SU-DHL-6 (cell line): ENCODE measurements around the gene SLC47A2.

ENCODE experiments used
- H2AFZ ChIP-seq: fragments of 200-600 bp; sonication (generic); 2 replicates; pipeline ENCODE4 v1.6.1; 2014; ENCODE audit warnings: low read depth, mild to moderate bottlenecking, moderate library complexity, mixed read lengths, antibody characterized with exemption, low read length; ENCODE audit not compliant: severe bottlenecking
- H3F3A ChIP-seq: fragments of 200-600 bp; shearing (Covaris generic); 2 replicates; pipeline ENCODE4 v1.6.0; 2016; ENCODE audit warnings: antibody characterized with exemption, mild to moderate bottlenecking; ENCODE audit not compliant: insufficient read depth
- H3K27ac ChIP-seq: fragments of 200-600 bp; sonication (generic); 2 replicates; pipeline ENCODE4 v1.5.1; 2016; ENCODE audit warnings: low read depth, mild to moderate bottlenecking, low read length, moderate library complexity, mixed read lengths
- H3K27me3 ChIP-seq: fragments of 200-600 bp; sonication (generic), shearing (Covaris generic); 2 replicates; pipeline ENCODE4 v1.6.0; 2014; ENCODE audit warnings: mild to moderate bottlenecking, low read length
- H3K36me3 ChIP-seq: fragments of 200-600 bp; sonication (generic); 2 replicates; pipeline ENCODE4 v1.6.1; 2014; ENCODE audit warnings: mild to moderate bottlenecking, low read length, mixed read lengths
- H3K4me2 ChIP-seq: fragments of 300-600, 200-600 bp; shearing (Covaris generic), sonication (generic); 2 replicates; pipeline ENCODE4 v1.6.0; 2014; ENCODE audit warnings: low read length, low read depth, mild to moderate bottlenecking; ENCODE audit not compliant: poor library complexity, severe bottlenecking
- H3K4me3 ChIP-seq: fragments of 200-600 bp; sonication (generic); 2 replicates; pipeline ENCODE4 v1.5.1; 2014; ENCODE audit warnings: antibody characterized with exemption, low read length, mild to moderate bottlenecking, mixed read lengths; ENCODE audit not compliant: insufficient read depth, poor library complexity, severe bottlenecking
- H3K79me2 ChIP-seq: fragments of 200-600 bp; sonication (generic); 2 replicates; pipeline ENCODE4 v1.6.1; 2014; ENCODE audit warnings: mild to moderate bottlenecking, low read length, moderate library complexity; ENCODE audit not compliant: insufficient read depth
- H3K9ac ChIP-seq: fragments of 200-600 bp; sonication (generic); 2 replicates; pipeline ENCODE4 v1.7.0; 2014; ENCODE audit warnings: mild to moderate bottlenecking, low read length
- H3K9me2 ChIP-seq: fragments of 200-600 bp; sonication (generic); replicated peaks from 2 replicates; pipeline ENCODE4 v1.6.1; 2014; ENCODE audit warnings: low read length; ENCODE audit not compliant: insufficient read depth
- H3K9me3 ChIP-seq: fragments of 200-600 bp; sonication (generic); 2 replicates; pipeline ENCODE4 v1.6.1; 2014; ENCODE audit warnings: low read length, mixed read lengths; ENCODE audit not compliant: insufficient read depth
- H4K20me1 ChIP-seq: fragments of 200-600 bp; sonication (generic); 2 replicates; pipeline ENCODE4 v1.6.1; 2014; ENCODE audit warnings: low read depth, mild to moderate bottlenecking, antibody characterized with exemption, low read length, moderate library complexity, mixed read lengths
- EZH2phosphoT487 ChIP-seq: fragments of 200-600 bp; sonication (generic), shearing (Covaris generic); conservative IDR thresholded peaks from 2 replicates; pipeline ENCODE4 v1.6.1; 2018; ENCODE audit warnings: mild to moderate bottlenecking, antibody characterized with exemption, low read length, moderate library complexity, mixed read lengths
- TF ChIP-seq, protein P1 (sequence below): fragments of 200-600 bp; sonication (generic); IDR thresholded peaks from one replicate; pipeline ENCODE4 v1.5.1; 2017; ENCODE audit warnings: antibody characterized with exemption, mild to moderate bottlenecking, low read length, moderate library complexity; ENCODE audit not compliant: insufficient read depth, poor library complexity, severe bottlenecking

Gene SLC47A2

DNA sequence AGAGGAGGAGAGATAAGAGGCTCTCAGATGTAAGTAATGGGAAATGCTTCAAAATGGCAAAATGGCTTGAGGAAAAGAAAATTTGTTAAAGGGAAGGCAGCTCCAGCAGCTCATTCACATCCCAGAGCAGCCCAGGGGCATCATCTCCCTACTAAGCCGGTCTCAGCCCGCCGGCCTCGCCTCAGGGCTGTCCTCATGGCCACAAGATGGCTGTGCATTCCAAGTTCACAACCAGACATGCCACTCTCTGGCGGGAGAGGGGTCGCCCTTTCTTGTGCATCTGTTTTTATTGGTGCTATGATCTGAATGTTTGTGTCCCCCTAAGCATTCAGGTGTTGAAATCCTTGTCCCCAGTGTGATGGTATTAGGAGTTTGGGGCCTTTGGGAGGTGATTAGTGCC is 13.5 kb upstream of the SLC47A2 start:
- H3K27ac ChIP-seq = no peak overlapping the region
- H3K4me2 ChIP-seq = no peak overlapping the region
- H3K9me2 ChIP-seq = no peaks in the 10 kb centered on the region
- TF ChIP-seq, protein P1, sequence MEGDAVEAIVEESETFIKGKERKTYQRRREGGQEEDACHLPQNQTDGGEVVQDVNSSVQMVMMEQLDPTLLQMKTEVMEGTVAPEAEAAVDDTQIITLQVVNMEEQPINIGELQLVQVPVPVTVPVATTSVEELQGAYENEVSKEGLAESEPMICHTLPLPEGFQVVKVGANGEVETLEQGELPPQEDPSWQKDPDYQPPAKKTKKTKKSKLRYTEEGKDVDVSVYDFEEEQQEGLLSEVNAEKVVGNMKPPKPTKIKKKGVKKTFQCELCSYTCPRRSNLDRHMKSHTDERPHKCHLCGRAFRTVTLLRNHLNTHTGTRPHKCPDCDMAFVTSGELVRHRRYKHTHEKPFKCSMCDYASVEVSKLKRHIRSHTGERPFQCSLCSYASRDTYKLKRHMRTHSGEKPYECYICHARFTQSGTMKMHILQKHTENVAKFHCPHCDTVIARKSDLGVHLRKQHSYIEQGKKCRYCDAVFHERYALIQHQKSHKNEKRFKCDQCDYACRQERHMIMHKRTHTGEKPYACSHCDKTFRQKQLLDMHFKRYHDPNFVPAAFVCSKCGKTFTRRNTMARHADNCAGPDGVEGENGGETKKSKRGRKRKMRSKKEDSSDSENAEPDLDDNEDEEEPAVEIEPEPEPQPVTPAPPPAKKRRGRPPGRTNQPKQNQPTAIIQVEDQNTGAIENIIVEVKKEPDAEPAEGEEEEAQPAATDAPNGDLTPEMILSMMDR = no peak
- TF ChIP-seq EZH2phosphoT487 = no peak
- H4K20me1 ChIP-seq = no peaks in the 10 kb centered on the region
- H2AFZ ChIP-seq = no peak overlapping the region
- no peaks in the 10 kb centered on the region for H3K36me3 ChIP-seq
- H3K9me3 ChIP-seq = no peaks in the 10 kb centered on the region
- no peaks in the 10 kb centered on the region for H3F3A ChIP-seq
- no peak overlapping the region for H3K4me3 ChIP-seq
- no peak overlapping the region for H3K9ac ChIP-seq
- H3K79me2 ChIP-seq = no peaks in the 10 kb centered on the region
- no peaks in the 10 kb centered on the region for H3K27me3 ChIP-seq

DNA sequence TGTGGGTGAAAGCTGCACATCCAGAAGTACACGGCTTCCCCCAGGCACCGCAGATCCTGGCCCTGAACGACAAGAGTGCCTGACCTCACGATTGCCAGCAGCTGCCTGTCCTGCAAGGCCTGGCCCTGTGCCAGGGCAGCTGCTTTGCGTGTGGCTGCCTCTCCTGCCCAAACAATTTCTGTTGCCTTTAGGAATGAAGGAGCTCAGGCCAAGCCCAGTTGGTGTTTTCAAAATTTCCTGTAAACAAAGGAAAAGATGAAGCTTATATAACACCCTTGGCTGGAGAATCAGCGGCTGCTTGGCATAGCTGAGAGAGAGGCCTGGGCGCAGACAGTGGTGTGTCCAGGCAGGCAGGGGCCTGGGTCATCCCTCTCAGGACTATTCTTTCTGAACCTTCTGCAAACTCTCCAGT is 11.7 kb upstream of the SLC47A2 start:
- no peaks in the 10 kb centered on the region for H3K79me2 ChIP-seq
- H2AFZ ChIP-seq = no peak overlapping the region
- H3K4me2 ChIP-seq = no peak overlapping the region
- no peaks in the 10 kb centered on the region for H4K20me1 ChIP-seq
- no peak overlapping the region for H3K9ac ChIP-seq
- no peaks in the 10 kb centered on the region for H3K36me3 ChIP-seq
- no peaks in the 10 kb centered on the region for H3K9me3 ChIP-seq
- no peaks in the 10 kb centered on the region for H3F3A ChIP-seq
- no peaks in the 10 kb centered on the region for H3K9me2 ChIP-seq
- no peak overlapping the region for H3K4me3 ChIP-seq
- H3K27me3 ChIP-seq = no peaks in the 10 kb centered on the region
- TF ChIP-seq EZH2phosphoT487 = no peak
- TF ChIP-seq, protein P1 = no peak
- no peak overlapping the region for H3K27ac ChIP-seq

DNA sequence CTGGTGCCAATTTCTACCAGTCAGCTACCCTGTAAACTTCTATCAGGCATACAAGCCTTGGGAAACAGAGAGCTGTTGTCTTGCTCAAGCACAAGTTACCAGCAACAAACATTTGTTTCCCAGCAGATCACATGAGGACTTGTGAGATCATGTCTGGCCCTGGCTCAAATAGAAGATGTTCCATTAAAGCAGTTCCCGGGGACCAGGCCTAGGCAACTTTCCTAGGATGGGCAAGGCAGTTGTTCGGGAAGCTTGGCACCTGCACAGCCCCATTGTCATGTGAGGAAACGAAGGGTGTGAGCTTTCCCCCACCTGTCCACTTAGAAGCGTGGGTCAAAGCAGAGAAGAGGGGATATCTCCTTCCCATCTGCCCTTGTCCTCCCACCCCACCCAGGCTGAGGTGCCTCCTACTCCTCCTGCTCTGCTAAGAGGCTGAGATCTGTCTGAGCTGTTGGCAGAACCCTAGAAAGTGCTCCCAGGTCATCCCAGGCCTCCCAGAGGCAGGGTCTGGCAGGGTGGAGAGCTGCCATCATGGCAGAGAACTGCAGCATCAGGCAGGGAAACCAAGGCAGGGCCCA is 11.2 kb upstream of the SLC47A2 start:
- Histone ChIP-seq H3K4me3 (no peak overlapping the region), H4K20me1 (no peaks in the 10 kb centered on the region), H2AFZ (no peak overlapping the region), H3K27ac (no peak overlapping the region), H3K9ac (no peak overlapping the region), H3K27me3 (no peaks in the 10 kb centered on the region), H3K36me3 (no peaks in the 10 kb centered on the region), H3K79me2 (no peaks in the 10 kb centered on the region), H3K9me3 (no peaks in the 10 kb centered on the region), H3K9me2 (no peaks in the 10 kb centered on the region), H3K4me2 (no peak overlapping the region), H3F3A (no peaks in the 10 kb centered on the region)
- TF ChIP-seq, protein P1 = no peak
- TF ChIP-seq EZH2phosphoT487 = no peak
